HepG2 (cell line): ENCODE results near the gene CMIP. TPM values are rescaled to one million over a fixed set of nuclear protein-coding genes. Genes with fewer than 3 reads are reported as not detected.

Experiments used
- ATAC-seq: fragments of 200-7000 bp; cut with Tn5 transposase; 3 replicates; pipeline ENCODE4 v1.9.1; 2020; ENCODE audit warnings: mild to moderate bottlenecking, moderate library complexity
- BruUV-seq: library from RNA; stranded (reverse); fragments of 400-500 nt; replicated peaks from 2 replicates; lab custom pipeline; 2021; lab: Mats Ljungman, UMichigan
- CTCF ChIA-PET: fragments of 300-600 bp; formaldehyde crosslinking; extraction: SDS; loops from one replicate; lab custom pipeline; 2021; ENCODE audit warnings: low total read pairs, inconsistent platforms, low intra/inter-chr PET ratio; lab: Yijun Ruan, JAX
- POLR2A ChIA-PET: fragments of 350-600 bp; sonication (Branson Sonifier 250); formaldehyde crosslinking; loops from one replicate; lab custom pipeline; 2020; ENCODE audit warnings: antibody characterized with exemption, inconsistent platforms; lab: Yijun Ruan, JAX
- DNase-seq: peaks from one replicate; pipeline ENCODE4 v3.0.0-alpha.2; 2015; ENCODE audit warnings: low spot score
- FAIRE-seq: peaks from 3 replicates; lab custom pipeline; 2011; peaks lifted over from hg19 to GRCh38; lab: Jason Lieb, UNC
- H2AFZ ChIP-seq: one replicate; pipeline ENCODE4 v1.6.1; 2011; ENCODE audit warnings: low read length, inconsistent platforms
- H3K27ac ChIP-seq: fragments of 300-600 bp; 3 replicates; pipeline ENCODE4 v1.8.0; 2011; ENCODE audit warnings: mixed run types, mild to moderate bottlenecking, mixed read lengths, low read length, inconsistent platforms; ENCODE audit not compliant: insufficient read depth; ENCODE audit errors: extremely low read length
- H3K27me3 ChIP-seq, 2 experiments: fragments of 200-600 bp in 1 of 2; 2 replicates in 1 of 2; 3 replicates in 1 of 2; pipeline versions ENCODE4 v1.6.0 to v1.8.0; 2011; ENCODE audit warnings: low read length in 2 of 2, mild to moderate bottlenecking in 2 of 2, moderate library complexity in 2 of 2, inconsistent platforms in 1 of 2; ENCODE audit not compliant: insufficient read depth in 2 of 2, control insufficient read depth in 1 of 2
- H3K36me3 ChIP-seq, 2 experiments: fragments of 200-600 bp in 1 of 2; replicated peaks in 1 of 2; 2 replicates in 1 of 2; 3 replicates in 1 of 2; pipeline versions ENCODE4 v1.5.1 to v1.8.0; 2011; ENCODE audit warnings: low read length in 2 of 2, inconsistent platforms in 1 of 2; ENCODE audit not compliant: insufficient read depth in 2 of 2, control insufficient read depth in 1 of 2
- H3K4me1 ChIP-seq: 2 replicates; pipeline ENCODE4 v1.5.1; 2012; ENCODE audit warnings: low read length, inconsistent platforms; ENCODE audit not compliant: insufficient read depth
- H3K4me2 ChIP-seq: 2 replicates; pipeline ENCODE4 v1.6.0; 2011; ENCODE audit warnings: low read depth, low read length, inconsistent platforms
- H3K4me3 ChIP-seq, 3 experiments: fragments of 200-600 bp in 1 of 3; sonication (generic), shearing (Covaris generic) in 1 of 3; replicated peaks in 1 of 3; 2 replicates each; pipeline ENCODE4 v1.5.1; 2011 to 2016; ENCODE audit warnings: low read length in 3 of 3, inconsistent platforms in 2 of 3, low read depth in 2 of 3, mild to moderate bottlenecking in 2 of 3, control low read depth in 1 of 3, mixed read lengths in 1 of 3; ENCODE audit not compliant: insufficient read depth in 1 of 3
- H3K79me2 ChIP-seq: one replicate; pipeline ENCODE4 v1.6.1; 2011; ENCODE audit warnings: low read length, inconsistent platforms; ENCODE audit not compliant: insufficient read depth
- H3K9ac ChIP-seq: 2 replicates; pipeline ENCODE4 v1.6.0; 2011; ENCODE audit warnings: mild to moderate bottlenecking, low read depth, low read length, inconsistent platforms; ENCODE audit not compliant: insufficient read depth
- H3K9me3 ChIP-seq: 2 replicates; pipeline ENCODE4 v1.5.1; 2012; ENCODE audit warnings: mild to moderate bottlenecking, low read length
- H4K20me1 ChIP-seq: 2 replicates; pipeline ENCODE4 v1.6.0; 2011; ENCODE audit warnings: inconsistent platforms, mild to moderate bottlenecking, low read length, moderate library complexity; ENCODE audit not compliant: insufficient read depth
- RBM22 ChIP-seq: fragments of 200-400 bp; formaldehyde crosslinking; optimal IDR thresholded peaks from 2 replicates; pipeline ENCODE3; 2017; ENCODE audit warnings: mild to moderate bottlenecking, low read length, moderate library complexity
- TARDBP ChIP-seq: sonication (generic); formaldehyde crosslinking; IDR thresholded peaks from 2 replicates; pipeline ENCODE4 v1.8.0; 2022; ENCODE audit warnings: mild to moderate bottlenecking, missing genetic modification reagents
- ZBTB34 ChIP-seq: sonication (generic); formaldehyde crosslinking; IDR thresholded peaks from 2 replicates; pipeline ENCODE4 v1.8.0; 2022; ENCODE audit warnings: mild to moderate bottlenecking, missing genetic modification reagents
- ZHX1 ChIP-seq: sonication (generic); formaldehyde crosslinking; IDR thresholded peaks from 2 replicates; pipeline ENCODE4 v1.8.1; 2022; ENCODE audit warnings: low read depth, mild to moderate bottlenecking, missing genetic modification reagents
- WGBS: methylation state at CpG from one replicate; pipeline ENCODE4 v1.1.6; 2017; ENCODE audit warnings: low lambda C conversion rate; 5-methylcytosine and 5-hydroxymethylcytosine counted together
- in situ Hi-C: cut with HindIII; loops from 2 replicates; pipeline ENCODE4 v1.10.0; 2017; ENCODE audit warnings: low pct_unique_long_range_greater_than_20kb; ENCODE audit not compliant: extremely low pct_ligation_motif_present
- intact Hi-C: fragments of 100-400 bp; cut with micrococcal nuclease; formaldehyde crosslinking; loops from one replicate; pipeline ENCODE4 v1.10.0; 2022; ENCODE audit not compliant: unreplicated experiment
- polyA plus RNA-seq, 8 experiments: library from polyadenylated mRNA; depleted of rRNA in 3 of 8; stranded (reverse) in 7 of 8; unstranded in 1 of 8; fragments of >200 nt; fragmentation: Illumina TruSeq in 4 of 8; extraction: Trizol in 4 of 8; gene quantifications; 2 replicates each; pipeline versions ENCODE4 v1.2.1 to v1.2.3, GENCODE V29; 2011 to 2016; ENCODE audit warnings: low read depth in 4 of 8, missing spikeins in 1 of 8, mixed read lengths in 1 of 8; ENCODE audit not compliant: insufficient read depth in 1 of 8
- total RNA-seq, 5 experiments: library from RNA; depleted of rRNA; stranded (reverse); fragments of >200 nt; fragmentation: Illumina TruSeq; extraction: Trizol; gene quantifications; 2 replicates each; pipeline ENCODE4 v1.2.3, GENCODE V29; 2016; ENCODE audit warnings: low read depth in 1 of 5

CMIP gene
- total and polyA plus RNA-seq, 2 of the 13 experiments (the other 11 are each of a cell fraction or from before 2014, with no cell fraction given) = 10.9 to 18.1 TPM

GRCh38 chr16:81680444-81681275 is 236.1 kb downstream of the CMIP start:
- no peak overlapping the region for H3K9ac ChIP-seq
- no peak overlapping the region for H3K27ac ChIP-seq
- no peak overlapping the region for H2AFZ ChIP-seq
- H3K4me3 ChIP-seq = no peak overlapping the region
- H3K4me2 ChIP-seq = no peak overlapping the region
- in situ Hi-C loops (no loop called here), intact Hi-C loops (no loop called here)
- H3K36me3 ChIP-seq = peaks cover 59 to 88% of the 10 kb centered on the region in 2 experiments
- H3K27me3 ChIP-seq = no peaks in the 10 kb centered on the region
- FAIRE-seq (no peak), ATAC-seq (no peak), DNase-seq (no peak)
- 99% methylated on average over 18 of the region's 22 CpGs for WGBS
- peaks cover 28% of the 10 kb centered on the region; the same call in 1 of the 2 replicates for H4K20me1 ChIP-seq
- H3K4me1 ChIP-seq = no peaks in the 10 kb centered on the region
- no peaks in the 10 kb centered on the region for H3K79me2 ChIP-seq
- ChIA-PET POLR2A (no interaction called here), CTCF (no interaction called here)
- H3K9me3 ChIP-seq = no peaks in the 10 kb centered on the region
- no TSS peak for BruUV-seq
- TF ChIP-seq ZBTB34 (no peak), RBM22 (peak; percentile 63)

- no peak overlapping the region for H3K4me2 ChIP-seq
- no peaks in the 10 kb centered on the region for H3K27me3 ChIP-seq
- no peak overlapping the region for H3K27ac ChIP-seq
- ATAC-seq = no peak
- intact Hi-C loops (no loop called here), in situ Hi-C loops (no loop called here)
- no peak overlapping the region for H3K9ac ChIP-seq
- no peaks in the 10 kb centered on the region for H3K4me1 ChIP-seq
- peaks cover 30% of the 10 kb centered on the region; the same call in 1 of the 2 replicates for H4K20me1 ChIP-seq
- ChIA-PET POLR2A (no interaction called here), CTCF (no interaction called here)
- peaks cover 57 to 88% of the 10 kb centered on the region in 2 experiments for H3K36me3 ChIP-seq
- BruUV-seq = no TSS peak
- DNase-seq = no peak
- no peak overlapping the region for H2AFZ ChIP-seq
- no peak for FAIRE-seq
- no peak for TF ChIP-seq ZHX1
- 0 out of 2 replicates have a peak, but pooled peaks have one; percentile 35 for TF ChIP-seq TARDBP (CRISPR knock-in tag)
- TF ChIP-seq, all 625 proteins: peak for 1
- Histone ChIP-seq H3K79me2 (no peaks in the 10 kb centered on the region), H3K9me3 (no peaks in the 10 kb centered on the region), H3K4me3 (no peak overlapping the region)
- 97% methylated on average over 13 of the region's 14 CpGs for WGBS
Observed at GRCh38 chr16:81681311-81681710, 236.7 kb downstream of the CMIP start.
